Central memory CD4-positive, alpha-beta T cell (primary cell): Measurements from ENCODE around the gene YWHAG.
"Not testable (repeated sequence)": the region's sequence is repeated elsewhere in the genome, so short reads cannot be mapped to it uniquely, and the experiment has no call there.

Experiments used
- DNase-seq: peaks from one replicate; pipeline ENCODE4 v3.0.0; 2022
- total RNA-seq, 3 experiments: gene quantifications; one replicate each; lab custom pipeline; 2026; lab: John Stamatoyannopoulos, UW

Gene YWHAG
- 57.7 to 442 (median 110) reads per million in 3 experiments for total RNA-seq

DNA sequence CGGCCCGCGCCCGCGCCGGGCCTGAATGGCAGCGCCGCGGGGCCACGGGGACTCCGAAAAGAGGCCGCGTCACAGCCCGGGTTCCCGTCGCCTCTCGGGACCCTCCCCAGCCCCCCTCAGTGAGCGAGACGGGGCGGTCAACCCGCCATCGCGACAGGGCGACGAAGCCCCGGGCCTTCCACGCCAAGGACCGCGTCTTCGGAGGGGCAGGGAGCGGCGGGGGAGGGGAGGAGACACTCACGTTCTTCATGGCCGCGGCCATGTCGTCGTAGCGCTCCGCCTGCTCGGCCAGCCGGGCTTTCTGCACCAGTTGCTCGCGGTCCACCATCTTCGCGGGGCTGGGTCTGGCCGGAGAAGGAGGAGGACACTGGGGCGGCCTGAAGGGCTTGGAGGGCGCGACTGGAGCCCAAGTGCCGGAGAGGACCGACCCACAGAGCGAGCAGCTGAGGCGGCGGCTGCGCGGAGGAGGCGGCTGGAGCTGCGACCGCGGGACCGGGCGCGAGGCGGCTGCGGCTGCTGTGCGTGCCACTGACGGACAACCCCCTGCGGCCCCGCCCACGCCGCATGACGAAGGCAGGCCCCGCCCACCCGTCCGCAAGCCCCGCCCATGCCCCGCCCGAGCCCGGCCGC, at the start of gene YWHAG:
TSS of gene YWHAG (minus strand) at position 511 of the 630 bp plus-strand sequence. CDS start at position 328, 183 bp downstream.
- DNase-seq, result peak; percentile 85

DNA sequence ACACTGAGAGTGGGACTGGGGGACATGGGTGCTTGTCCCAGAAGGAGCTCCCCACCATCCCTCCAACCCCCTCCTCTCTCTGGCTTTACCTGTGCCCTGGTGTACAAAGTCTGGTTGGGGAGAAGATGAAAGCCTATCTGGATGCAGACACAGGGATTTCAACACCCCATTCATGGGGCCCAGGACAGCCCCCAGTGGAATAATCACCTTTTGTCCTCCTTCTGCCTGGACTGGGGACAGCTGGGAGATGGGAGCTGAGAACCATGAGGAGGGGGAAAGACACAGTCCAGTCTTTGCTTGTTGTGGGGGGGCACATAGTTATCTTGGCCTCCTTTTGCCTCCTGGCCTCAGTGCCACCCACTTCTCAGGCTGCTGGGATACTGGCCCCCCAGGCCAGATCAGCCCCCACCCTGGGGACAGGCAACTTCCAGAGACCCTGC, 49.4 kb upstream of the YWHAG start:
- no peak for DNase-seq

DNA sequence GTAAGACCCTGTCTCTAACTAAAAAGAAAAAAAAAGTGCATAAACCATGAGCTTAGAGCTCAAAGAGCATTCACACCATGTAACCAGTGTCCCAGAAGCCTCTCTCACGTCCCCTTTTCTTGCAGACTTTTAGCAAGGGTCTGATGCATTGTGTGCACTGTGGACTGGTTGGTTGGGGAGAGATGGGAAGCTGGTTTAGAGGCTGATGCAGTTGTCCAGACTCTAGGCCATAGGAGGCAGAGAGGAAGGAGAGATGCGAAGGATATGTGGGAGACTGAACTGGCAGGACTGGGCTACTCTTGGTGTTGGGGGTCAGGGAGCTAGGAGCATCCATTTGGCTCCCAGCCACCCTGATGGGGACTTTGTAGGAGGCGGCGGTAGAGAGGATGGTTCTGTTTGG, 48.9 kb upstream of the YWHAG start:
- no peak for DNase-seq

DNA sequence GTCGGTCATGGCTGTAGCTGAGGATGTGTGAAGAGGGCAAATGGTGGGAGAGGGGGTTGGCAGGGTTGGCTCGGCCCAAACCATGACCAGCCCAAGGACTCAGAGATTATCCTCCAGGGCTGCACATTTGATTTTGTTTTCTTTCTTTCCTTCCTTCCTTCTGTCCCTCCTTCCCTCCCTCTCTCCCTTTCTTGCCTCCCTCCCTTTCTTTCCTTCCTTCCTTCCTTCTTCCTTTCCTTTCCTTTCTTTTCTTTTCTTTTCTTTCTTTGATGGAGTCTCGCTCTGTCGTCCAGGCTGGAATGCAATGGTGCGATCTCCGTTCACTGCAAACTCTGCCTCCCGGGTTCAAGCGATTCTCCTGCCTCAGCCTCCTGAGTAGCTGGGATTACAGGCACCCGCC, 46.9 kb upstream of the YWHAG start:
- no peak for DNase-seq

DNA sequence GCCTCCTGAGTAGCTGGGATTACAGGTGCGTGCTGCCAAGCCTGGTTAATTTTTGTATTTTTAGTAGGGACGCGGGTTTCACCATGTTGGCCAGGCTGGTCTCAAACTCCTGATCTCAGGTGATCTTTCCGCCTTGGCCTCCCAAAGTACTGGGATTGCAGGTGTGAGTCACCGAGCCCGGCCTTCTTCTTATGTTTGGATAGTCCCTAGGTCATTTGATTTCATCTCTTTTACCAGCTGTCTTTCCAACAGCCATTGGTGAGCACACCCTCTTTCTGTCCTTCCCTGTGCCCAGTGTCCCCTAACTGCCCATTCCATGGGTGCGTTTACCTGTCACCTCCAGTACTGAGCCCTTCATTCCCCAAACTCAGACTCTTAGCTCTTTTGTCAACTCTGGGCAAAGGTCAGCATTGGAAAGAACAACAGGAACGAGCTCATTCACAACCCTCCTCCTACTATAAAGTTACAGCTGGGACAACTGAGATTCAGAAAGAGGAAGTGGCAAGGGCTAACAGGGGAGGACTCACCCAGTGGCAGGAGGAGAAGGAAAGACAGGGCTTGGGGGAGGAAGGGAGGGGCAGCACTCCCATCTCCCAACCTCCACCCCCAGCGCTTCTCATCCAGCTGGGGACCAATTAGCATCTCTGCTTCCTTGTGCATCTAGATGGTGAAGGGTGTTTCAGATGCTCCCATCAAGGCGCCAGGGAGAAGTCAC, 45.1 kb upstream of the YWHAG start:
- no peak for DNase-seq

DNA sequence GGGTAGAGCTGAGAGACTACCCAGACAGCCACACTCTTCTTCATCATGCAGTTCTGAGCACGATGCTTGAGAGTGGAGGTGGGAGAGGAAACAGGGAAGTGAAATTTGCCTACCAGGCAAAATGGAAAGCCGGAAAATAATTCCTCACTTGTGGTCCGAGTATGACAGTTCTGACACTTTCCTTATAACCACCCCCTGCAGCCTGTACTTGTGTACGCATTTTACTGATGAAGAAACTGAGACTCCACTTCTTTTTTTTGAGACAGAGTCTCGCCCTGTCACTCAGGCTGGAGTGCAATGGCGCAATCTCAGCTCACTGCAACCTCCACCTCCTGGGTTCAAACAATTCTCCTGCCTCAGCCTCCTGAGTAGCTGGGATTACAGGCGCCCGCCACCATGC, 44.3 kb upstream of the YWHAG start:
- not testable (repeated sequence) for DNase-seq

DNA sequence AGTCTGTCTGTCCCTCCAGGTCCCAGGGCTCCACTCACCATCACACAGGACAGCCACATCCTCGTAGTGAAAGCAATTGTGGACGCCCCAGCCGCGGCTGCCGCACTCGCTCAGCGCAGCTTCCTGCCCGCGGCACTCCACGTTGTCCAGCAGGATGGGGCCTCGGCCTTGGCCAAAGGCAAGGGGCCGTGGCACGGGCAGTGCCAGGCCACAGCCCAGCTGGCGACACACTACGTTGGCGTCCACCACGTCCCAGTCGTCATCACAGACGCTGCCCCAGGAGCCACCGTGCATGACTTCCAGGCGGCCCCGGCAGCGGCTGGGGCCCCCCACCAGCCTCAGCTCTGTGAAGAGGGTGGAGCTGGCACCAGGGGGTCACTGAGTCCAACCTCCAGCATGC, 41.5 kb upstream of the YWHAG start:
- no peak for DNase-seq

DNA sequence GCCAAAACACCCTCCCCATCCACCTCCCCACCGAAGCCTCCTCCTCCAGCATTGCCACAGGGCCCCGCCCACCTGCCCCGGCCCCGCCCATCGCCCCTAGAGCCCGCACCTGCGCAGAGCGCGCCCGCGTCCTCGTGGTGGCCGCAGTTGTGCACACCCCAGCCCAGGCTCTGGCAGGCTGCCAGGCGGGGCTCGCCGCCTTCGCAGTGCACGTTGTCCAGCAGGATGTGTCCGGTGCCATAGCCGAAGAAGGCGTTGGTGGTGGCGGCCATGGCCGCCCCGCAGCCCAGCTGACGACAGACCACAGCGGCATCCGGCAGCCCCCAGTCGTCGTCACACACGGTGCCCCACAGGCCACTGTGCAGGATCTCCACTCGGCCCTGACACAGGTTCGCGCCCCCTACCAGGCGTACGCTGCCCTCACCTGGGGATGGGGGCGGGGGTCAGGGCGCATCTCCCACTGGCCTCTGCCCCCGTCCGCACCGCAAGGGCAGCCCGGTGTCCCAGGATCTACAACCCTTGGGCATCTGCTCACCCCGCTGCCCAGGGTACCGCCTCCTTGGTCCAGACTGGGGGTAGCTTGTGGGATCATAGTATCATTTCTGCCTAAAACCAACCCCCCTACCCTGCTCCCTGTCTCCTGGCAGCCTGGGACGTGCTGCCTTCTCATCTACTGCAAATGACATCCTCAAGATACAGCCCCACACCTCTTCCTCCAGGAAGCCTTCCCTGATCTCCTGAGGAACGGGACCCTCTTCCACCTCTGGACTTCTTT, 38.8 kb upstream of the YWHAG start:
- DNase-seq, result peak; percentile 62

DNA sequence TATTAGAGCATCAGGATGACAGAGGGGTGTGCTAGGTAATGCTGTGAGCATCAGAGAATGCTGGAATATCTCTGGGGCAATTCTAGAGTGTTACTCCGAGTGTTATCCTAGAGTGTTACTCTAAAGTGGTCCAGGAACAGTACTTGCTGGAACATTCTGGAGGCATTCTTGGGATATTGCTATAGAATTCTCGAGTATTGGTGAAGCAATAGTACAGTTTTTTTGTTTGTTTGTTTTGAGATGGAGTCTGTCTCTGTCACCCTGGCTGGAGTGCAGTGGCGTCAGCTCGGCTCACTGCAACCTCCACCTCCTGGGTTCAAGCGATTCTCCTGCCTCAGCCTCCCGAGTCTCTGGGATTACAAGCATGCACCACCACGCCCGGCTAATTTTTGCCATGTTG, 38.1 kb upstream of the YWHAG start:
- DNase-seq, result no peak

DNA sequence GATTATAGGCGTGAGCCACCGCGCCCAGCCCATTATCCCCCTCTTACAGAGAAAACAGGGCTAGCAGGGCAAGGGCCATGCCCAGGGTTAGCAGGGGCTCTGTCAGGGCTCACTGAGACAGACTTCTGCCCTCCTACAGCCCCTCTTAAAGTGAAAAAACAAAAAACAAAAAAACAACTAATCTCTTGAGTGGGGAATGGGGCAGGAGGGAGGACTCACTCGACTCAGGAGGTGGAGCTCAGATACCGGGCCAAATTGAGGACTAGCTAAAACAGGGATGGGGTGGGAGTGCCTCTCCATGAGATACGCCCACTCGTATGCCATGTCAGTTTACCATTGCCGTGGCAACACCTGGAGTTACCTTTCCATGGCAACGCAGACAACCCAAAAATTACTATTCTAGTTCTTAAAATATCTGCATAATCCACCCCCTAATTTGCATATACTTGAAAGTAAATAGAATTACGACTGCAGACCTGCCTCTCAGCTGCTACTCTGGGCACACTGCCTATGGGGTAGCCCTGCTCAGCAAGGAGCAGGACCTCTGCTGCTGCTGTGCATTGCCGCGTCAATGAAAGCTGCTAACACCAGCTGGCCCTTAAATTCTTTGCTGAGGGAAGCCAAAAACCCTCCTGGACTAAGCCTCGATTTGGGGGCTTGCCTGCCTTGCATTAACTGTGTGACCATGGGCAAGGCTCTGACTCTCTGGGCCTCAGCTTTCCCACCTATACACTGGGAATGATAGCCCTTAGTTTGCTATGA, 37.4 kb upstream of the YWHAG start:
- no peak for DNase-seq

DNA sequence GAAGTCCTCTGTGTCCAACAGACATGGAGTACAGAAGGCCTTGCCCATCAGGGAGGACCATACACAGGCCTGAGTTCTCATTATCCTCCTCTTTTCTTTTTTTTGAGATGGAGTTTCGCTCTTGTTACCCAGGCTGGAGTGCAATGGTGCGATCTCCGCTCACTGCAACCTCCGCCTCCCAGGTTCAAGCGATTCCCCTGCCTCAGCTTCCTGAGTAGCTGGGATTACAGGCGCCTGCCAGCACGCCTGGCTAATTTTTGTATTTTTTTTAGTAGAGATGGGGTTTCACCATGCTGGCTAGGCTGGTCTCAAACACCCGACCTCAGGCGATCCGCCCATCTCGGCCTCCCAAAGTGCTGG, 36.8 kb upstream of the YWHAG start:
- DNase-seq, result not testable (repeated sequence)

DNA sequence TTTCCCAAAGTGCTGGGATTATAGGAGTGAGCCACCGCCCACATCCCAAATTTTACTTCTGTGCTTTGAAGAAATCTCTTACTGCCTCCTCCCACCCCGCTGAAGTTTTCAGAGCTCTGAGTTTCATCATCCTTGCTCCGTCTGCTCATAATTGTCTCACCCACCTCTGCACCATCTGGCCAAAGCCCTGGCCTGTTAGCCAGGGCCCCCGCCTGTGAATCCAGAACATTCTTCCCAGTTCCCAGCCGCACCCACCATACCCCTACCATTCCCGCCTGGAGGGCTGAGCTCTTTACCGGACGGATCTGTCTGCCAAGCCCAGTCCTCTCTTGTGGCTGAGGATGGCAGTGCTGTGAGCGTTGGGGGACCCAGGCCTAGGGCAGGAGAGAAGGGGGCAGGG, 36.2 kb upstream of the YWHAG start:
- DNase-seq, result no peak

DNA sequence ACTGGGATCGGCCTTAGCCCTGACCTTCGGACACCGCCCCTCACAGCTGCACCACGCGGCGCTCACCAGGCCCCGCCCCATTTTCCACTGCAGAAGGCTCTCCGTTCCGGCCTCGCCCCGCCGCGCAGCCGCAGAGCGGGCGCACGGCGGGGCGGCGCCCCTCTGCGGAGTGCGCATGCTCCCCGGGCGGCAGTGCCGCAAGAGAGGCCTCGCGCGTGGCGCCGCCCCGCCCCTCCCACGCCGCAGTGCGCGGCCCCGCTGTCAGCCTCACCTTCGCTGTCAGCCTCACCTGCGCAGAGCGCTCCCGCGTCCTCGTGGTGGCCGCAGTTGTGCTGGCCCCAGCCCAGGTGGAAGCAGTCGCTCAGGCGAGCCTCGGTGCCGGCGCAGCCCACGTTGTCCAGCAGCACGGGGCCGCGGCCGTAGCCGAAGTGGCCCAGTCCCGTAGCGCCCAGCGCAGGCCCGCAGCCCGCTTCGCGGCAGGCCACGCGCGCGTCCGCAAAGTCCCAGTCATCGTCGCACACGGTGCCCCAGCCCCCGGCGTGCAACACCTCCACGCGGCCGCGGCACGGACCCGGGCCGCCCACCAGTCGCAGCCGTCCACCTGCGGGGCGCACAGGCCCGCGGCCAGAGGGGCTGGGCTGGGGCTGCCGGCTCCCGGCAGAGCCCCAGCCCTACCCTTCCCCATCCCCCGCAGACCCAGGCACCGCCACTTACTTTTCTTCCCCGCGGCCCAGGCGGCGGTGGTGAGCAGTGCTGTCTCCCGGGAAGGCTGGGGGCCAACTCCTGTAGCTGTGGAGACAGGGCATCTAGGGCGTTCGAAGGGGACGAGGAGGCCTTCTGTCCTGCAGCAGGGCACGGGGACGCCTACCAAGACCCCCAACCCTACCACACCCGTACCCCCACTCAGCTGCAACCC, 34.6 kb upstream of the YWHAG start:
- peak; percentile 88 for DNase-seq

DNA sequence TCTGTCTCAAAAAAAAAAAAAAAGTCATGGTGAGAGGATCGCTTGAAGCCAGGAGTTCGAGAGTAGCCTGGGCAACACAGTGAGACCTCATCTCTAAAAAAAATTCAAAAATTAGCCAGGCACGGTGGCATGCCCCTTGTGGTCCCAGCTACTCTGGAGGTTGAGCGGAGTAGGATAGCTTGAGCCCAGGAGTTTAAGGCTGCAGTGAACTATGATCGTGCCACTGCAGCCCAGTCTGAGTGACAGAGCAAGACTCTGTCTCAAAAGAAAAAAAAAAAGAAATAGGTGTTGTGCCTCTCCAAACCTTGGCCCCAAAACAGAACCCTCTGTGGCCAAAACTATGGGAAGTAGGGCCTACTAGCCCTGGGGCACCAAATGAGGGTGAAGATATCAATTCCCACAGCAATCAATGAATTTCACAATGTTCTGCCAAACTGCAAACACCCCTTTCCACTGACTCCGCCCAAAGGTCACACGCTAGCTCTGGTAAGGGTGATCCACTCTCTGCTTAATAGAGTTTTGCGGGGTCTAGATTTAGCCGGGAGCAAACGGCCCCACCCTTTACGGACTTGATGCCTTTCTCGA, 33.8 kb upstream of the YWHAG start:
- no peak for DNase-seq

DNA sequence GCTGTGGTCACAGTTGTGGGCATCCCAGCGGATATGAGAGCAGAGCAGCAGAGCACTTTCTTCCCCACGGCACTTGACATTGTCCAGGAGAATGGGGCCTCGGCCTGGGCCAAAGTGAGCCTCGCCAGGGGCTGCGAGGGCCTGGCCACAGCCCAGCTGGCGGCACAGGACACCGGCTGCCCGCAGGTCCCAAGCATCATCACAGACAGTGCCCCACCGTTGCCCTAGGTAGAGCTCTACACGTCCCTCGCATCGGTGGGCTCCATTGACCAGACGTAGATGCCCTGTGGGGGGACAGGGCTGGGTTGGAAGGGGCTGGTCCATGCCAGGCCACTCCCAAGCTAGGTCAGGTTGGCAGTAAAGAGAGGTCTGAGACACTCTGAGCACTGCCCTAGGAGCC, 31.3 kb upstream of the YWHAG start:
- no peak for DNase-seq

DNA sequence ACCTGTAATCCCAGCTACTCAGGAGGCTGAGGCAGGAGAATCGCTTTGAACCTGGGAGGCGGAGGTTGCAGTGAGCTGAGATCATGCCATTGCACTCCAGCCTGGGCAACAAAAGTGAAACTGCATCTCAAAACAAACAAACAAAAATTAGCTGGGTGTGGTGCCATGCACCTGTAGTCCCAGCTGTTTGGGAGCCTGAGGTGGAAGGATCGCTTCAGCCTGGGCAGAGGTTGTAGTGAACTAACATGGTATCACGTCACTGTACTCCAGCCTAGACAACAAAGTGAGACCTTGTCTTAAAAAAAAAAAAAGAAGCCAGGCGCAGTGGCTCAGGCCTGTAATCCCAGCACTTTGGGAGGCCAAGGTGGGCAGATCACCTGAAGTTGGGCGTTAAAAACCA, 29.0 kb upstream of the YWHAG start:
- not testable (repeated sequence) for DNase-seq

DNA sequence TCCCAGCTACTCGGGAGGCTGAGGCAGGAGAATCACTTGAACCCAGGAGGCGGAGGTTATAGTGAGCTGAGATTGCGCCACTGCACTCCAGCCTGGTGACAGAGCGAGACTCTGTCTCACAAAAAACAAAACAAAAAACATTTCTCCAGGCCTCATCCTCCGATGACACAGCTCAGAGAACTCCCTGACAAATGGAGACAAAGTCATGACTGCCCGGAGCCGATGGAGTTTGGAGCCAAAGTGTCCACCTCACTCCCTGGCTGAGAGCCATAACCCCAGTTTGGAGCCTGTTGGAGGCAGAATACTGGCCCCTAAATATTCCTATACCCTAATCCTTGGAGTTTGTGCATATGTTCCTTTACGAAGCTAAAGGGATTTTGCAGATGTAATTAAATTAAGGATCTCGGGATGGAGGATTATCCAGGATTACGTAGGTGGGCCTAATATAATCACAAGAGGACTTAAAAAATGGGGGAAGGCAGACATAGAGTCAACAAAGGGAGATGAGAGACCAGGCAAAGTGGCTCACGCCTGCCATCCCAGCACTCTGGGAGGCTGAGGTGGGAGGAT, 28.0 kb upstream of the YWHAG start:
- no peak for DNase-seq

DNA sequence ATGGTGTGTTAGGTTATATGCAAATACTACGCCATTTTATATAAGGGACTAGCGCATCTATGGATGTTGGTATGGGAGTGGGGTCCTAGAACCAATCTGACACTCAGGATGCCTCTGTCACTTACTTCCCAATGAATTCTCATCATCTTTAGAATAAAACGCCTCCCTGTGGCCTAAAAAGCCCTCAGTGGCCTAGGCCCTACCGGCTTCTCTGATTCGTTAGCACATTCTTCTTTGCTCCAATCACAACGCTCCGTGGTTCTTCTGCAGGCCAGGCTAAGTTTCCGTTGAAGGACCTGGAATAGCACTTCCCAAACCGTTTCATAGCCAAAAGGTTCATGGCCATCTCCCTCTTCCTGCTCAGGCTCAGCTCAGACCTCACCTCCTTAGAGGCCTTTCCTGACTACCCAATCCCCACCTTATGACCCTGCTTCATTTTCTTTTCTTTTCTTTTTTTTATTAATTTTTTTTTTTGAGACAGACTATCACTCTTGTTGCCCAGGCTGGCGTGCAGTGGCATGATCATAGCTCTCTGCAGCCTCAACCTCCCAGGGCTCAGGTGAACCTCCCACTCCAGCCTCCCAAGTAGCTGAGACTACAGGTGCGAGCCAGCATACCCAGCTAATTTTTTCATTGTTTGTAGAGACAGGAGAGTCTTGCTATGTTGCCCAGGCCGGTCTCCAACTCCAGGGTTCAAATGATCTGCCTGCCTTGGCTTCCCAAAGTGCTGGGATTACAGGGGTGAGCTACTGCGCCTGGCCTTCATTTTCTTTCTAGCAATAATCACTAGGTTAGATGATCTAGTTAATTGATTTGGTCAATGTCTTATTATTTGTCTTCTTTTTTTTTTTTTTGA, 24.5 kb upstream of the YWHAG start:
- no peak for DNase-seq

DNA sequence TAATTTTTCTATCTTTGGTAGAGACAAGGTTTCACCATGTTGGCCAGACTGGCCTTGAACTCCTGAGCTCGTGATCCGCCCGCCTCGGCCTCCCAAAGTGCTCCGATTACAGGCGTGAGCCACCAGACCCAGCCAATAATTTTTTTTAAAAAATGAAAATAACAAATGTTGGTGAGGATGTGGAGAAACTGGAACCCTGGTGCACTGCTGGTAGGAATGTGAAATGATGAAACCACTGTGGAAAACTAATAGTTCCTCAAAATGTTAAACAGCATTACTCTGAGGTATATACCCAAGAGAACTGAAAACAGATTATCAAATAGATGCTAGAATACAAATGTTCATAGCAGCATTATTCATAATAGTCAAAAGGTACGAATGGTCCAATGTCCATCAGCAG, 23.0 kb upstream of the YWHAG start:
- DNase-seq, result no peak

DNA sequence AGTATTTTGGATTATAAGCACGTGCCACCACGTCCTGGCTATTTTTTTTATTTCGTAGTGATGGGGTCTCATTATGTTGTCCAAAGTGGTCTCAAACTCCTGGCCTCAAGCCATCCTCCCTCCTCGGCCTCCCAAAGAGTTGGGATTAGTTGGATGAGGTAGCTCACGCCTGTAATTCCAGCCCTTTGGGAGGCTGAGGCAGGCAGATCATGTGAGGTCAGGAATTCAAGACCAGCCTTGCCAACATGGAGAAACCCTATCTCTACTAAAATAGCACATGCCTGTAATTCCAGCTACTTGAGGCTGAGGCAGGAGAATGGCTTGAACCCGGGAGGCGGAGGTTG, 21.8 kb upstream of the YWHAG start:
- no peak for DNase-seq
